Measurements from ENCODE around the gene IFNL3.

GRCh38 chr19:39264306-39265290 lies 19.8 kb upstream of the IFNL3 start:
- TF ChIP-seq CTCF (IDR thresholded peaks at IDR 0.05 in 4 of 5, conservative IDR thresholded peaks at IDR 0.05 in 1 of 5) (no peak), POLR2A (IDR thresholded peaks at IDR 0.05) (no peak)

All from gastrocnemius medialis (tissue), 4 donors.